ENCODE results near the gene UGT1A9. TPM values are rescaled to one million over a fixed set of nuclear protein-coding genes. Genes with fewer than 3 reads are reported as not detected.

UGT1A9 gene
- total RNA-seq, 4 donors from 2014 or later: not detected

DNA sequence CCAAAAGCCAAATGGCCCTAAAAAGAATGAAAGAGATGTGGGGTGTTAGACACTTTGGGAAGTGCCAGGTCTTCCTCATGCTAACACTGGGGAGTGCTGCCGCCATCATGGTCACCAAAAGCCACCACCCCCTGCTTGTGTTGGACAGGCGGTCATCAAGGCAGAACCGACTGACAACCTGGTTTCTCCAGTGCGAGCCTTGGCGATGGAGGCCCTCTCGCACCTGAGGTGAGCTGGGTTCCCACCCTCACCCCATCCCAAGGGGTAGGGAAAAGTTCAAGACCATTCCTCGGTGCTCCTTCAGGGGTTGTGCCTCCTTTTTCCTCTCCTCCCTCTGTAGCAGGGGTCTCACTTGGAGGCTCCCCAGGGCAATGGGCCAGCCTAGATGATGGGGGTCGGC, 140.0 kb downstream of the UGT1A9 start:
- Histone ChIP-seq H3K9me3 (peaks cover 0 to 5% (median 0%) of the 10 kb centered on the region in 3 donors), H3K4me1 (no peaks in the 10 kb centered on the region), H3K4me3 (no peak overlapping the region), H3K36me3 (no peaks in the 10 kb centered on the region), H3K27me3 (peaks cover 30% of the 10 kb centered on the region), H3K27ac (no peak overlapping the region)
- no peak for ATAC-seq
- 67 to 83% methylated on average over 1 to 2 of the region's 8 CpGs for WGBS, 2 donors (ENCODE audit: low coverage in 1 of 2)
- no peak for TF ChIP-seq POLR2AphosphoS5 (IDR thresholded peaks at IDR 0.05)

- TF ChIP-seq POLR2AphosphoS5 (IDR thresholded peaks at IDR 0.05) (no peak), POLR2A (IDR thresholded peaks at IDR 0.05) (no peak), EP300 (IDR thresholded peaks at IDR 0.05) (no peak)
- TF ChIP-seq, protein P1, sequence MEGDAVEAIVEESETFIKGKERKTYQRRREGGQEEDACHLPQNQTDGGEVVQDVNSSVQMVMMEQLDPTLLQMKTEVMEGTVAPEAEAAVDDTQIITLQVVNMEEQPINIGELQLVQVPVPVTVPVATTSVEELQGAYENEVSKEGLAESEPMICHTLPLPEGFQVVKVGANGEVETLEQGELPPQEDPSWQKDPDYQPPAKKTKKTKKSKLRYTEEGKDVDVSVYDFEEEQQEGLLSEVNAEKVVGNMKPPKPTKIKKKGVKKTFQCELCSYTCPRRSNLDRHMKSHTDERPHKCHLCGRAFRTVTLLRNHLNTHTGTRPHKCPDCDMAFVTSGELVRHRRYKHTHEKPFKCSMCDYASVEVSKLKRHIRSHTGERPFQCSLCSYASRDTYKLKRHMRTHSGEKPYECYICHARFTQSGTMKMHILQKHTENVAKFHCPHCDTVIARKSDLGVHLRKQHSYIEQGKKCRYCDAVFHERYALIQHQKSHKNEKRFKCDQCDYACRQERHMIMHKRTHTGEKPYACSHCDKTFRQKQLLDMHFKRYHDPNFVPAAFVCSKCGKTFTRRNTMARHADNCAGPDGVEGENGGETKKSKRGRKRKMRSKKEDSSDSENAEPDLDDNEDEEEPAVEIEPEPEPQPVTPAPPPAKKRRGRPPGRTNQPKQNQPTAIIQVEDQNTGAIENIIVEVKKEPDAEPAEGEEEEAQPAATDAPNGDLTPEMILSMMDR (IDR thresholded peaks at IDR 0.05): no peak
- Histone ChIP-seq H3K4me3 (no peak overlapping the region), H3K4me1 (no peaks in the 10 kb centered on the region), H3K27ac (no peak overlapping the region), H3K27me3 (peaks cover 18% of the 10 kb centered on the region), H3K9me3 (peaks cover 0 to 7% (median 0%) of the 10 kb centered on the region in 3 donors), H3K36me3 (no peaks in the 10 kb centered on the region)
- WGBS, 2 donors (ENCODE audit: low coverage in 1 of 2): 80 to 100% methylated on average over 1 of the region's 3 CpGs
- ATAC-seq: no peak
Observed at GRCh38 chr2:233813236-233814055, 141.7 kb downstream of the UGT1A9 start.

- Histone ChIP-seq H3K27me3 (peaks cover 16% of the 10 kb centered on the region), H3K36me3 (no peaks in the 10 kb centered on the region), H3K4me1 (no peaks in the 10 kb centered on the region), H3K4me3 (no peak overlapping the region), H3K27ac (no peak overlapping the region), H3K9me3 (peaks cover 0 to 7% (median 0%) of the 10 kb centered on the region in 3 donors)
- TF ChIP-seq POLR2A (IDR thresholded peaks at IDR 0.05) (no peak), EP300 (IDR thresholded peaks at IDR 0.05) (no peak), POLR2AphosphoS5 (IDR thresholded peaks at IDR 0.05) (no peak)
- TF ChIP-seq, protein P1 (IDR thresholded peaks at IDR 0.05): no peak
- no peak for ATAC-seq
- 80% methylated on average over 1 of the region's 2 CpGs; no CpG with 5 or more reads in 1 of the 2 donors for WGBS, 2 donors (ENCODE audit: low coverage in 1 of 2)
Observed at GRCh38 chr2:233814056-233814835, 142.5 kb downstream of the UGT1A9 start.

DNA sequence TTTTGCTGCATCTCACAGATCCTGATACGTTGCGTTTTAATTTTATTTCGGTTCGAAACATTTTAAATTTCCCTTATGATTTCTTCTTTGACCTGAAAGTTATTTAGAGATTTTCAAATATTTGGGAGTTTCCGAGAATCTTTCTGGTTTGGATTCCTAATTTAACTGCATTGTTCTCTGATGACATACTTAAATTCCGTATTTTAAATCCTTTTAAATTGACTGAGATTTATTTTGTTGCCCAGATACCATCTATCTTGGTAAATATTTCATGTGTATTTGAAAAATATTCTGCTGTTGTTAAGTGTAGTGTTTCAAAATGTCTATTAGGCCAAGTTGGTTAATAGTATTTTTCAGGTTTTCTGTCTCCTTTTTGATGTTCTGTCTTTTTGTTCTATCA, 144.2 kb downstream of the UGT1A9 start:
- Histone ChIP-seq H3K36me3 (no peaks in the 10 kb centered on the region), H3K27me3 (peaks cover 9% of the 10 kb centered on the region), H3K9me3 (peaks cover 0 to 7% (median 0%) of the 10 kb centered on the region in 3 donors), H3K27ac (no peak overlapping the region), H3K4me1 (no peaks in the 10 kb centered on the region), H3K4me3 (no peak overlapping the region)
- TF ChIP-seq, protein P1 (IDR thresholded peaks at IDR 0.05): no peak
- TF ChIP-seq EP300 (IDR thresholded peaks at IDR 0.05): no peak
- TF ChIP-seq POLR2AphosphoS5 (IDR thresholded peaks at IDR 0.05): no peak
- no peak for TF ChIP-seq POLR2A (IDR thresholded peaks at IDR 0.05)
- ATAC-seq: no peak
- 55 to 66% methylated on average over 6 of the region's 6 CpGs for WGBS, 2 donors (ENCODE audit: low coverage in 1 of 2)

GRCh38 chr2:233816334-233816733, 144.6 kb downstream of the UGT1A9 start:
- TF ChIP-seq, protein P1 (IDR thresholded peaks at IDR 0.05): no peak
- TF ChIP-seq POLR2AphosphoS5 (IDR thresholded peaks at IDR 0.05) (no peak), EP300 (IDR thresholded peaks at IDR 0.05) (no peak), POLR2A (IDR thresholded peaks at IDR 0.05) (no peak)
- no peak overlapping the region for H3K4me3 ChIP-seq
- H3K27ac ChIP-seq: no peak overlapping the region
- no peak for ATAC-seq
- H3K27me3 ChIP-seq: peaks cover 9% of the 10 kb centered on the region
- H3K36me3 ChIP-seq: no peaks in the 10 kb centered on the region
- H3K9me3 ChIP-seq: peaks cover 0 to 7% (median 0%) of the 10 kb centered on the region in 3 donors
- H3K4me1 ChIP-seq: no peaks in the 10 kb centered on the region
- WGBS, 2 donors (ENCODE audit: low coverage in 1 of 2): 14 to 30% methylated on average over 1 to 2 of the region's 2 CpGs

Measured in gastroesophageal sphincter (tissue), 4 donors.